ENCODE data around the gene LDHB.

LDHB gene

DNA sequence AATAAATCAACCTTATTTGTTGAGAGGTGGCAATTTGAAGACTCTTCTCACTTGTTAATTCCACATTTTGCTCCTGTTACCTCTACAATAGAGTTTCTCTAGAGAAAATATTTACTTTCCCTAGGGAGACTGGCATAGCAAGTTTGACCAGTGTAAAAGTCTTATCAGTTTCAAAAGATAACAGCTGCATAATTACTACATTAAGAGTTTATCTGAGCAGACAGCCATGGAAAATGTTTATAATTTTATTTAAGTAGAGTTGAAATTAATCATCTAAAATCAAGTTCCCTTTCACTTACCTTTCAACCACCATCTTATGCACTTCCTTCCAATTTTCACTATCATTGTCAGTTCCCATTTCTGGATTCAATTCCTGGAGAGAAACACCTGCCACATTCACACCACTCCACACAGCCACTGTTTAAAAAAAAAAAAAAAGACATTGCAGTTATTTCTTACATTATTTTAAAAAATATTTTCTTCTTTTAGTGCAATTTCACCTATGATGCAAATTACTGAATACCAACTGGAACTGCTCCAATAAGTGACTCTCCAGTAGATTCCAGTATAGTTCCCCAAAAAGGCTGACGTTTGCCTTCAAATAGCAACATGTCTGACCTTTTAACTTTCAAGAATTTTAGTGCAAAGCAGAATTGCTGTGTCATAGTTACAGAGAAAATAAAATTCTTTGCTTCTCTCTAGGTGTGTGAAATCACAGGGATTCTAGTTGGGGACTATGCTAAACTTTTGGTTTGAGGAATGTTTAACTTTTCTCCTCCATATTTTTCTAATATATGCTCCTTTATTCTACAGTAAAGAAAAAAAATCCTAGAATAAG, 19.4 kb downstream of the LDHB start:
- no peak for TF ChIP-seq FOXP2 (optimal IDR thresholded peaks at IDR 0.05; ENCODE audit: borderline replicate concordance, extremely low read depth, extremely low read length, insufficient read depth)
- TF ChIP-seq, protein P1, sequence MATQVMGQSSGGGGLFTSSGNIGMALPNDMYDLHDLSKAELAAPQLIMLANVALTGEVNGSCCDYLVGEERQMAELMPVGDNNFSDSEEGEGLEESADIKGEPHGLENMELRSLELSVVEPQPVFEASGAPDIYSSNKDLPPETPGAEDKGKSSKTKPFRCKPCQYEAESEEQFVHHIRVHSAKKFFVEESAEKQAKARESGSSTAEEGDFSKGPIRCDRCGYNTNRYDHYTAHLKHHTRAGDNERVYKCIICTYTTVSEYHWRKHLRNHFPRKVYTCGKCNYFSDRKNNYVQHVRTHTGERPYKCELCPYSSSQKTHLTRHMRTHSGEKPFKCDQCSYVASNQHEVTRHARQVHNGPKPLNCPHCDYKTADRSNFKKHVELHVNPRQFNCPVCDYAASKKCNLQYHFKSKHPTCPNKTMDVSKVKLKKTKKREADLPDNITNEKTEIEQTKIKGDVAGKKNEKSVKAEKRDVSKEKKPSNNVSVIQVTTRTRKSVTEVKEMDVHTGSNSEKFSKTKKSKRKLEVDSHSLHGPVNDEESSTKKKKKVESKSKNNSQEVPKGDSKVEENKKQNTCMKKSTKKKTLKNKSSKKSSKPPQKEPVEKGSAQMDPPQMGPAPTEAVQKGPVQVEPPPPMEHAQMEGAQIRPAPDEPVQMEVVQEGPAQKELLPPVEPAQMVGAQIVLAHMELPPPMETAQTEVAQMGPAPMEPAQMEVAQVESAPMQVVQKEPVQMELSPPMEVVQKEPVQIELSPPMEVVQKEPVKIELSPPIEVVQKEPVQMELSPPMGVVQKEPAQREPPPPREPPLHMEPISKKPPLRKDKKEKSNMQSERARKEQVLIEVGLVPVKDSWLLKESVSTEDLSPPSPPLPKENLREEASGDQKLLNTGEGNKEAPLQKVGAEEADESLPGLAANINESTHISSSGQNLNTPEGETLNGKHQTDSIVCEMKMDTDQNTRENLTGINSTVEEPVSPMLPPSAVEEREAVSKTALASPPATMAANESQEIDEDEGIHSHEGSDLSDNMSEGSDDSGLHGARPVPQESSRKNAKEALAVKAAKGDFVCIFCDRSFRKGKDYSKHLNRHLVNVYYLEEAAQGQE (IDR thresholded peaks at IDR 0.05; ENCODE audit: insufficient read depth in 1 of 2, low read depth in 2 of 2, low read length in 2 of 2): no peak
- TF ChIP-seq POLR2AphosphoS5 (IDR thresholded peaks at IDR 0.05; ENCODE audit: low read depth, low read length): no peak
- no peak for TF ChIP-seq SIN3A (IDR thresholded peaks at IDR 0.05; ENCODE audit: borderline replicate concordance, insufficient read depth, low read length)

DNA sequence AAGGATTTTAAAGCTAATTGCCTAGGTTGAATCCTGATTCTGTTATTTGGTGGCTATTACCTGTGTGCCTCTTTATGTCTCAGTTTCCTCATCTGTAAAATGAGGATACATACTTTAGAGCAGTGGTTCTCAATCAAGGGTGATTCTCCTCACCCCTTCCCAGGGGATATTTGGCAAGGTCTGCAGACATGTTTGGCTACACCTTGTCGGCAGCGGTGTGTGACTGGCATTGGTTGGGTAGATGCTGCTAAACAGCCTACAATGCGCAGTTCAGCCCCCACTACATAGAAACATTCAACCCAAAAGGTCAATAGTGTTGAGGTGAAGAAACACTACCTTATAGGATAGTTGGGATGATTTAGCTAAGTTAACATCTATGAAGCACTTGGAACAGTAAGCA, 23.4 kb downstream of the LDHB start:
- TF ChIP-seq TAF1 (IDR thresholded peaks at IDR 0.05; ENCODE audit: borderline replicate concordance, insufficient read depth, low read length) (no peak), FOXP2 (optimal IDR thresholded peaks at IDR 0.05; ENCODE audit: borderline replicate concordance, extremely low read depth, extremely low read length, insufficient read depth) (no peak), POLR2AphosphoS5 (IDR thresholded peaks at IDR 0.05; ENCODE audit: low read depth, low read length) (no peak), SIN3A (IDR thresholded peaks at IDR 0.05; ENCODE audit: borderline replicate concordance, insufficient read depth, low read length) (no peak)
- TF ChIP-seq, protein P1 (IDR thresholded peaks at IDR 0.05; ENCODE audit: insufficient read depth in 1 of 2, low read depth in 2 of 2, low read length in 2 of 2): no peak

DNA sequence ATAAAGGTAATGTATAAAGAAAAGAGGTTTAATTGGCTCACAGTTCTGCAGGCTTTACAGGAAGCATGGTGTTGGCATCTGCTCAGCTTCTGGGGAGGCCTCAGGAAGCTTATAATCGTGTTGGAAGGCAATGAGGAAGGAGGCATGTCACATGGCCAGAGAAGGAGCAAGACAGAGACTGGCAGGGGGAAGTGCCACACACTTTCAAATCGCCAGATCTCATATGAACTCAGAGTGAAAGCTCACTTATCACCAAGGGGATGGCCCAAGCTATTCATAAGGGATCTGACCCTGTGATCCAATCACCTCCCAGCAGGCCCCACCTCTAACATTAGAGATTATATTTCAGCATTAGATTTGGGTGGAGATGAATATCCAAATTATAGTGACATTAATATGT, 26.3 kb downstream of the LDHB start:
- no peak for TF ChIP-seq FOXP2 (optimal IDR thresholded peaks at IDR 0.05; ENCODE audit: borderline replicate concordance, extremely low read depth, extremely low read length, insufficient read depth)

DNA sequence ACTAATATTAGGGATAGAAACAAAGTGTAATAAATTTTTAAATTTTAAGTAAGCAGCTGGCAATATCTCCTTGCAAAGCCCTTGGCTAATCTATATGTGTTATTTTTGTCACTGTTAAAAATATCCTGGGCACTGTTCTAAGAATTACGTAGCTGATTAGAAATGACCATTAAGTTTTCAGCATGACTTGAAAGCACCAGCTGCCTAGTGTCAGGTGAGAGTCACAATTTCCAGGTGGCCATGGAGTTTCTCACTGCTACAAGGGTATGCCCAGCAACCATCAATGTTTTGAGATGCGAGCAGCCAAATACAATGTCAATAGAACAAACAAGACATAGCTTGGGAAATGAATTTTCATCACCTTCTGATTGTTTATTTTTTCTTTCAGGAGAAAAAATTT, 29.7 kb downstream of the LDHB start:
- TF ChIP-seq SIN3A (IDR thresholded peaks at IDR 0.05; ENCODE audit: borderline replicate concordance, insufficient read depth, low read length) (no peak), FOXP2 (optimal IDR thresholded peaks at IDR 0.05; ENCODE audit: borderline replicate concordance, extremely low read depth, extremely low read length, insufficient read depth) (no peak), POLR2AphosphoS5 (IDR thresholded peaks at IDR 0.05; ENCODE audit: low read depth, low read length) (no peak), TAF1 (IDR thresholded peaks at IDR 0.05; ENCODE audit: borderline replicate concordance, insufficient read depth, low read length) (no peak)
- TF ChIP-seq, protein P1 (IDR thresholded peaks at IDR 0.05; ENCODE audit: insufficient read depth in 1 of 2, low read depth in 2 of 2, low read length in 2 of 2): no peak

DNA sequence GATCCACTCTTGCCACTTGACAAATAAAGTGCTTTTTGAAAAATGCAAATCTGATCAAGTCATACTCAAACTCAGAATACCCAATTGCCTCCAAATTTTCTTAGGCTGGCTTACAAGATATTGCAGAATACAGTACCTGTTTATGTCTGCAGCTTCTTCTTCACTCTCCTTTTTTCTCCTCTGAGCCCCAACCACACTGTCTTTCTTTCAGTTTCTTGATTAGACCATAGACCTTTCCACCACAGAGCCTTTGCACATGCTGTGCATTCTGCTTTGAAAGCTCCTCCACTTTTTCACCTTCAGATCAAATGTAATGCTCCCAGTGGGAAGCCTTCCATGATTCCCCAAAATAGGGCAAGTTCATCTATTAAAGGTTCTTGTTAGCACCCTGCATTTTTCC, 39.1 kb downstream of the LDHB start:
- TF ChIP-seq SIN3A (IDR thresholded peaks at IDR 0.05; ENCODE audit: borderline replicate concordance, insufficient read depth, low read length): no peak
- TF ChIP-seq POLR2AphosphoS5 (IDR thresholded peaks at IDR 0.05; ENCODE audit: low read depth, low read length): no peak
- TF ChIP-seq, protein P1 (IDR thresholded peaks at IDR 0.05; ENCODE audit: insufficient read depth in 1 of 2, low read depth in 2 of 2, low read length in 2 of 2): no peak
- no peak for TF ChIP-seq FOXP2 (optimal IDR thresholded peaks at IDR 0.05; ENCODE audit: borderline replicate concordance, extremely low read depth, extremely low read length, insufficient read depth)
- no peak for TF ChIP-seq TAF1 (IDR thresholded peaks at IDR 0.05; ENCODE audit: borderline replicate concordance, insufficient read depth, low read length)

All from PFSK-1 (cell line).